Measurements from ENCODE around the gene ZNF12.

Gene ZNF12

DNA sequence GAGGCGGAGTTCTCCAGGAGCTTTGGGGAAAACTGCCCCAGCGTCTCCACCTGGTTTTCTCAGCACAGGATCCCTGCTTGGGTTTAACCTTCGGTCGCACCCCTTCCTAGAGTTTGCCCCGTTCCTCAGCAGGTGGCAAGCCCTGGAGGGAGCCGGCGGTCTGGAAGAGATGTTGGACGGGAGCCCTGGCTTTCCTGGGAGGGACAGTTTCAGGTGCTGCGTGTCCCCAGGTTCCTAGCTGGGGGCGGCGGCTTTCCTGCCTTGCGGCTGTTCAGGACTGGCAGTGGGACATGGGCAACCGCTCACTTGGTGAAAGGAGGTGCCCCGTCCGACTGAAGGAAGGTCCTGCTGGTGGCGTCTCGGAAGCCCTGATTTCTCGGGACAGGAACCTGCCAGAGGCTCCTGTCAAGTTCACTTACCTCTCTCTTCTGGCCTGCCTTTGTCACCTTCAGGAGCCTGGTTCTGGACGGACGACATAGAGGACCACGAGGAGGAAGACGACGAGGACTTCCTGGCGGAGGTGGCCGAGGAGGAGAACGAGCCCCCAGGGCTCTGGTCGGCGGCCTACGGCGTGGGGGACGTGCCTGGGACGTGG, 54.8 kb downstream of the ZNF12 start:
- TF ChIP-seq ZFX (IDR thresholded peaks at IDR 0.05; ENCODE audit: borderline replicate concordance) = no peak
- TF ChIP-seq, protein P1, sequence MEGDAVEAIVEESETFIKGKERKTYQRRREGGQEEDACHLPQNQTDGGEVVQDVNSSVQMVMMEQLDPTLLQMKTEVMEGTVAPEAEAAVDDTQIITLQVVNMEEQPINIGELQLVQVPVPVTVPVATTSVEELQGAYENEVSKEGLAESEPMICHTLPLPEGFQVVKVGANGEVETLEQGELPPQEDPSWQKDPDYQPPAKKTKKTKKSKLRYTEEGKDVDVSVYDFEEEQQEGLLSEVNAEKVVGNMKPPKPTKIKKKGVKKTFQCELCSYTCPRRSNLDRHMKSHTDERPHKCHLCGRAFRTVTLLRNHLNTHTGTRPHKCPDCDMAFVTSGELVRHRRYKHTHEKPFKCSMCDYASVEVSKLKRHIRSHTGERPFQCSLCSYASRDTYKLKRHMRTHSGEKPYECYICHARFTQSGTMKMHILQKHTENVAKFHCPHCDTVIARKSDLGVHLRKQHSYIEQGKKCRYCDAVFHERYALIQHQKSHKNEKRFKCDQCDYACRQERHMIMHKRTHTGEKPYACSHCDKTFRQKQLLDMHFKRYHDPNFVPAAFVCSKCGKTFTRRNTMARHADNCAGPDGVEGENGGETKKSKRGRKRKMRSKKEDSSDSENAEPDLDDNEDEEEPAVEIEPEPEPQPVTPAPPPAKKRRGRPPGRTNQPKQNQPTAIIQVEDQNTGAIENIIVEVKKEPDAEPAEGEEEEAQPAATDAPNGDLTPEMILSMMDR (IDR thresholded peaks at IDR 0.05) = no peak
- no peak overlapping the region for H3K27ac ChIP-seq

DNA sequence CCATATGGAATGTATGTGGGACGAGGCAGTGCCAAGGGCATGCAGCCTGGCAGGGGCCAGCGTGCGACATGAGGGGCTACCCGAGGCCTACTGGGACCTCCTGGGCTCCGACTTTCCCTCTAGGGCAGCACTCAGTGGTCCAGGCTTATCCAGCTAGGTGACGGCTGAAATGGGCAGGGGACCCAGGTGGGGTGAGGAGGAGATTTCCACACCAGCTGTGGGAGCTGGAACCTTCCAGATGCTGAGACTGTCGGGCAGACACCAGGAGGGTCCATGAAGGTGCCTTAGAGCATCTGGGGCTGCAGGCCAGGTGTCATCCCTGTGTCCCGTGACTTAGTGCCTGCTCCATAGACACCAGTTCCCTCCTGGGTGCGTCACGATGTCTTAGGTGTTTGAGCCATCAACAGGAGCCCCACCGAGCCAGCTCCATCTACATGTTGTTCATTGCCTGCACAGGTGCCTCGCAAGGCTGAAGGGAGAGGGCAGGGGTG, 56.2 kb downstream of the ZNF12 start:
- H3K27ac ChIP-seq = no peak overlapping the region
- TF ChIP-seq, protein P1 (IDR thresholded peaks at IDR 0.05) = no peak
- no peak for TF ChIP-seq ZFX (IDR thresholded peaks at IDR 0.05; ENCODE audit: borderline replicate concordance)

DNA sequence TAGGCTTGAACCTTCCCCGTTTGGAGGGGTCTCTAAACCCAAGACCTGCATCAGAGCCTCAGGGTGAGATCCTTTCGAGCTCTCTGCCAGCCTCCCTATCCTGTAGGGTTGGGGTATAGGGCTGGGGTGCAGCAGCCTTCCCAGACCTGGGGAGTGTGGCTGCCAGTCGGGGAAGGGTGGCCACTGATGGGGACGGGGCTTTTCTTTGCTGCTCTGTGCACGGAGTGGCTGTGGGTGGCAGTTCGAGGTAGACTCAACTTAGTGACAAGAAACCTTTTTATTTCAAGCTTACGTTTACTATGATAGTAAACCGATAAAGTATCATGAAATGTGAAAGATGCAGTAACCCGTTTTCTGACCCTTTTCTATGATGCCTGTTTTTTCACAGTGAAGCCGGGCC, 56.7 kb downstream of the ZNF12 start:
- no peak overlapping the region for H3K27ac ChIP-seq
- TF ChIP-seq ZFX (IDR thresholded peaks at IDR 0.05; ENCODE audit: borderline replicate concordance) = no peak
- TF ChIP-seq, protein P1 (IDR thresholded peaks at IDR 0.05) = no peak

DNA sequence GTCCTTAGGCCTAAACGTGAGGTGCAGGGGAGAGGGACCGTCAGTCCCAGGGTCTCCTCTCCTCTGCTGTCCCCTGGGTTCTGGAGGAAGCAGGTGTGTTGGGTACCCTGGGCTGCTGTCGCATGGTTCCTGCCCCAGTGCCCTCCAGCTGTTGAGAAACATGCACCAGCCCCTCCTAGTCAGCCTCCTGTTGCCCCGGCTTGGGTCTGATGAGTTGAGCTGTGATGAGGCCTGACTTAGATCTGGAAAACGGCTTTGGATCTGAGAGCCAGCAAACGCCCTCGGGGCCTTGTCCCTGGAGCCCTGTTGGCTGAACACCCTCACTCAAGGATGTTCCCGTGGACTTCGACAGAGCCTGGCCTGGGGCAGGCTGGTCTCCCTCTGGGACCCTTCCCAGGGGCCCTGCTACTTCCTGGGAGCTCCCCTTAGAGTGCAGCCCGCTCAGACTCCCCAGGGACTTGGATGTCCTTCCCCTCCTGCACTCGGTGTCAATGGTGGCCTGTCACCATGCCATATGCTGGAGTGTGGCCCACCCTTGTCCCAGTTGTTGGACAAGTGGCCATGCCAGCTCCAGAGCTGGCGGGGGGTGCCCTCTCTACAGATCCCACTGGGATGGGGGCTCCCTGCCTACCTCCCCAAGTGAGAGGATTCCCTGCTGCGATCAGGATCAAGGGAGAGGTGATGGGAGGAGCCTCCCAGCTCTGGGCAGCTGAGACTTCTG, 57.3 kb downstream of the ZNF12 start:
- TF ChIP-seq, protein P1 (IDR thresholded peaks at IDR 0.05) = no peak
- no peak for TF ChIP-seq ZFX (IDR thresholded peaks at IDR 0.05; ENCODE audit: borderline replicate concordance)
- H3K27ac ChIP-seq = no peak overlapping the region

DNA sequence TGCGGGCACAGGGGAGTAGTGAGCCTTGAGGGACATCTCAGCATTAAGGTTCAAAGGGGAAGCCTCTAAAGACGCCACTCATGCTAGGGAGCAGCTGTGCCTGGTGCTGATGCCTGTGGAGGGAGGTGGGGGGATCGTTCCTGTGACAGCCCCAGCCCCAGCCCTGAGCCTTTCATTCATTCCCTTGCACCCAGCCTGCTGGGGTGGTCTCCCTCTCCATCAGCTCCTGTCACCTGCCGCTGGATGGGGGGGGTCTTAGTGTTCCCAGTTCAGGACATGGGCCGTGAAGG, 58.0 kb downstream of the ZNF12 start:
- H3K27ac ChIP-seq = no peak overlapping the region
- TF ChIP-seq, protein P1 (IDR thresholded peaks at IDR 0.05) = no peak
- no peak for TF ChIP-seq ZFX (IDR thresholded peaks at IDR 0.05; ENCODE audit: borderline replicate concordance)

DNA sequence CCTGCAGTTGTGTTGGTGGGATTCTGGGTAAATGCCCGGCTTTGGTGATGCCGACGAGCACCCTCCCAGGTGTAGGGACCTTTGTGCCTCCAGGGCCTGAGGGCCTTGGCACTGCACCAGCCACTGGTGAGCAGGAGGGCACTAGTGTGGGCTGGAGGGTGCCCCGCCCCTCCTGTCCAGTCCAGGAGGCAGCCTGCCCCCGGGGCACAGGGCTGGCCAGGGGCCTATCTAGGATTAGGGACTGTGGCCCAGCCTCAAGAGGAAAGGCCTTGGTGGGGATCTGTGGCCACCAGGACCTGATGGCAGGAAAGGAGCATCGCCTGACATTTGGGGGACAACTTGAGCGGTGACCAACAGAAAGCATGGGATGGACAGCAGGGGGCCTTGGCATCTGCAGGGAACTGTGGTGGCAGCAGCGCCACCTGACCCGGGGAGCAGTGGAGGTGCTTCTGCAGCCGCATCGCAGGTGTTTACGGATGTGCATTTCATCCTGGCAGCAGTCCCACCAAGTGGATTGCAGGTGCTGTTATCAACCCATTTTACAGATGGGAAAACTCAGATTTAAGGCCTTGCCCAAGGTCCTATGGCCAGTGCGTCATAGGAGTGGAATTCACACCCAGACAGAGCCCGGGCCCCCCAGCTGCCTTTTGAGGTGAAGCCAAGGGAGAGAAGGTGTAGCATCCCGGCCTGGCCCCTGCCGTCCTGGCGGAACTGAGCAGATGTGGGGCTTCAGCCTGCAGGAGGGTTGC, 58.5 kb downstream of the ZNF12 start:
- TF ChIP-seq, protein P1 (IDR thresholded peaks at IDR 0.05) = no peak
- TF ChIP-seq ZFX (IDR thresholded peaks at IDR 0.05; ENCODE audit: borderline replicate concordance) = no peak
- no peak overlapping the region for H3K27ac ChIP-seq

DNA sequence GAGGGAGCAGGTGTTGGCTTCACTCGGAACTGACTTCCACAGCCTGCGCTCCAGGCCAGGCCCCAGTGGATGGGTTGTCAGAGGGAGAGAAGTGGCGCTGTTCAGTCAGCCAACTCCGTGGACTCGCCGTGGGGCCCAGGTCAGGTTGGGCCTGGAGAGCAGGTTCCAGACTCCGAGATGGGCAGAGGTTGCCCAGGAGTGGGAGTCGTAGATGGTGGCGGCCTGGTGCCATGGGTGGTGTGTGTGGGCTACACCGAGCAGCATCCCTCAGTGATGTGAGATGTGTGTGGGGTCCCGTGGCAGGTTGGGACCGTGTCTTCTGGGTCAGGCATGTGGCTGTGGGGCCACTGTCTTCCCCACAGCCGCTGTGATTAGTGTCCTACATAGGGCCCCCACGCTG, 59.2 kb downstream of the ZNF12 start:
- TF ChIP-seq ZFX (IDR thresholded peaks at IDR 0.05; ENCODE audit: borderline replicate concordance) = no peak
- TF ChIP-seq, protein P1 (IDR thresholded peaks at IDR 0.05) = no peak
- no peak overlapping the region for H3K27ac ChIP-seq
